Measurements from ENCODE around the gene DKK3.

- no peak for TF ChIP-seq ATF7 (IDR thresholded peaks at IDR 0.05)
- no peak for TF ChIP-seq ATF7 (CRISPR knock-in tag; IDR thresholded peaks at IDR 0.05)
- TF ChIP-seq CTCF (CRISPR knock-in tag; IDR thresholded peaks at IDR 0.05): no peak
- no peak for TF ChIP-seq SUZ12 (IDR thresholded peaks at IDR 0.05; ENCODE audit: low read depth, low read length)
Observed at GRCh38 chr11:12009617-12010321, 1.3 kb upstream of the DKK3 start.

Data from HepG2 (cell line).